PC-3 (cell line): ENCODE data around the gene CYRIA.

ENCODE experiments used
- EZH2 ChIP-seq: fragments of 300-600 bp; sonication (generic); IDR thresholded peaks from one replicate; pipeline ENCODE4 v1.6.1; 2017; ENCODE audit warnings: antibody characterized with exemption, mild to moderate bottlenecking, low read length; ENCODE audit not compliant: unreplicated experiment
- EZH2phosphoT487 ChIP-seq: fragments of 300-600 bp; sonication (generic); IDR thresholded peaks from 2 replicates; pipeline ENCODE4 v1.6.1; 2018; ENCODE audit warnings: mild to moderate bottlenecking, antibody characterized with exemption, low read length, borderline replicate concordance
- TF ChIP-seq, protein P1 (sequence below): fragments of 300-600 bp; sonication (generic); conservative IDR thresholded peaks from 2 replicates; pipeline ENCODE4 v1.5.1; 2017; ENCODE audit warnings: antibody characterized with exemption, low read depth, mild to moderate bottlenecking, low read length

DNA sequence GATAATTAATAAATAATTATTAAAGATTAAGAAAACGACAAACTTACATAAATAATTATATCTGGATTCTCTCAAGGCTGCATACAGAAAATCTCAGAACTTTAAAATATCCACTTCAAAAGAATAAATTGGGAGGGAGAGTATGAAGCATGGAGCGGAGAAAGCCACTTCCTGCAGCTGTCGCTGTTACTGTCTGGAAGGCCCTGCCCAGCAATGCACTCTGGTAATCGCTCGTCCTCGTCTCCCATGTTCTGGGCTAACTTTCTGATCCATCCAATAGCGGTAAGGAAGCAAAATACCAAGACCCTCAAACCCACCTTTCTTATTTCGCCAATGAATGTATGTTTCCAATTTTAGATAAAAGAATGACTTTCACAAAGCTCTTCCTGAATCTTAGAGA lies 26.7 kb downstream of the CYRIA start:
- no peak for TF ChIP-seq EZH2
- TF ChIP-seq, protein P1, sequence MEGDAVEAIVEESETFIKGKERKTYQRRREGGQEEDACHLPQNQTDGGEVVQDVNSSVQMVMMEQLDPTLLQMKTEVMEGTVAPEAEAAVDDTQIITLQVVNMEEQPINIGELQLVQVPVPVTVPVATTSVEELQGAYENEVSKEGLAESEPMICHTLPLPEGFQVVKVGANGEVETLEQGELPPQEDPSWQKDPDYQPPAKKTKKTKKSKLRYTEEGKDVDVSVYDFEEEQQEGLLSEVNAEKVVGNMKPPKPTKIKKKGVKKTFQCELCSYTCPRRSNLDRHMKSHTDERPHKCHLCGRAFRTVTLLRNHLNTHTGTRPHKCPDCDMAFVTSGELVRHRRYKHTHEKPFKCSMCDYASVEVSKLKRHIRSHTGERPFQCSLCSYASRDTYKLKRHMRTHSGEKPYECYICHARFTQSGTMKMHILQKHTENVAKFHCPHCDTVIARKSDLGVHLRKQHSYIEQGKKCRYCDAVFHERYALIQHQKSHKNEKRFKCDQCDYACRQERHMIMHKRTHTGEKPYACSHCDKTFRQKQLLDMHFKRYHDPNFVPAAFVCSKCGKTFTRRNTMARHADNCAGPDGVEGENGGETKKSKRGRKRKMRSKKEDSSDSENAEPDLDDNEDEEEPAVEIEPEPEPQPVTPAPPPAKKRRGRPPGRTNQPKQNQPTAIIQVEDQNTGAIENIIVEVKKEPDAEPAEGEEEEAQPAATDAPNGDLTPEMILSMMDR, result no peak
- TF ChIP-seq EZH2phosphoT487, result no peak
